RPMI8226 (cell line): ENCODE measurements around the gene RAB44.
"Not testable (repeated sequence)": the region's sequence is repeated elsewhere in the genome, so short reads cannot be mapped to it uniquely, and the experiment has no call there.

Experiments
- DNase-seq: peaks from one replicate; pipeline ENCODE4 v3.0.0-alpha.2; 2015

RAB44 gene

GRCh38 chr6:36697481-36697903, at the start of gene RAB44:
RAB44 (plus strand) TSS chr6:36697826; CDS start chr6:36704236, 6,410 bp downstream.
- no peak for DNase-seq

GRCh38 chr6:36649086-36649485, 48.5 kb upstream of the RAB44 start:
- no peak for DNase-seq

- no peak for DNase-seq
Observed at GRCh38 chr6:36649701-36650484, 47.7 kb upstream of the RAB44 start.

- peak; percentile 88 for DNase-seq
Observed at GRCh38 chr6:36650848-36651478, 46.7 kb upstream of the RAB44 start.

- DNase-seq = no peak
Observed at GRCh38 chr6:36651659-36652379, 45.8 kb upstream of the RAB44 start.

- DNase-seq = not testable (repeated sequence)
Observed at GRCh38 chr6:36654469-36654868, 43.2 kb upstream of the RAB44 start.

GRCh38 chr6:36655085-36655724, 42.4 kb upstream of the RAB44 start:
- DNase-seq = peak; percentile 45

- DNase-seq = no peak
Observed at GRCh38 chr6:36656441-36656840, 41.2 kb upstream of the RAB44 start.

- DNase-seq = no peak
Observed at GRCh38 chr6:36657271-36657670, 40.4 kb upstream of the RAB44 start.

GRCh38 chr6:36657942-36658544, 39.6 kb upstream of the RAB44 start:
- DNase-seq = no peak

GRCh38 chr6:36659271-36659670, 38.4 kb upstream of the RAB44 start:
- DNase-seq = no peak

GRCh38 chr6:36660771-36661471, 36.7 kb upstream of the RAB44 start:
- DNase-seq = no peak

GRCh38 chr6:36662380-36662779, 35.2 kb upstream of the RAB44 start:
- DNase-seq = peak; percentile 56

- DNase-seq = peak; percentile 60
Observed at GRCh38 chr6:36662827-36663256, 34.8 kb upstream of the RAB44 start.

GRCh38 chr6:36663504-36664446, 33.9 kb upstream of the RAB44 start:
- DNase-seq = no peak

GRCh38 chr6:36665180-36665579, 32.4 kb upstream of the RAB44 start:
- DNase-seq = no peak

- DNase-seq = no peak
Observed at GRCh38 chr6:36666287-36666686, 31.3 kb upstream of the RAB44 start.

GRCh38 chr6:36666826-36667591, 30.6 kb upstream of the RAB44 start:
- peak; percentile 85 for DNase-seq

GRCh38 chr6:36668591-36668990, 29.0 kb upstream of the RAB44 start:
- no peak for DNase-seq

GRCh38 chr6:36669002-36669401, 28.6 kb upstream of the RAB44 start:
- DNase-seq = no peak
